ENCODE results near the gene ZDHHC19. TPM values are rescaled to one million over a fixed set of nuclear protein-coding genes. Genes with fewer than 3 reads are reported as not detected.
"Not testable (repeated sequence)": the region's sequence is repeated elsewhere in the genome, so short reads cannot be mapped to it uniquely, and the experiment has no call there.

ZDHHC19 gene
- total RNA-seq, 2 experiments from 2014 or later: not detected

DNA sequence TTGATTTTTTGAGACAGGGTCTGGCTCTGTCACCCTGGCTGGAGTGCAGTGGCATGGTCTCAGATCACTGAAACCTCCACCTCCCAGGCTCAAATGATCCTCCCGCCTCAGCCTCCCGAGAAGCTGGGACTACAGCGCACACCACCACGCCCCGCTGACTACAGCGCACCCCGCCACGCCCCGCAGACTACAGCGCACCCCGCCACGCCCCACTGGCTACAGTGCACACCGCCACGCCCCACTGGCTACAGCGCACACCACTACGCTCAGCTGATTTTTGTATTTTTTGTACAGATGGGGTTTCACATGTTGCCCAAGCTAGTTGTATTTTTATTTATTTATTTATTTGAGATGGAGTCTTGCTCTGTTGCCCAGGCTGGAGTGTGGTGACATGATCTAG lies 40.7 kb upstream of the ZDHHC19 start:
- no peaks in the 10 kb centered on the region for H3K9me3 Mint-ChIP-seq
- ChIA-PET CTCF (interaction anchor here (1.2 to 5.8 kb wide), 4 partner anchors 66 to 271 kb away, joined by 3 to 50 read pairs (median 6); partner anchors contain the start of gene DYNLT2B), POLR2A (interaction anchor here (0.8 kb wide), 1 partner anchor 30 kb away, joined by 3 read pairs; no protein-coding TSS in a partner anchor)
- H3K4me1 Mint-ChIP-seq (ENCODE audit: low read depth): peaks cover 2% of the 10 kb centered on the region
- H3K27me3 Mint-ChIP-seq: no peaks in the 10 kb centered on the region
- DNase-seq (no peak), ATAC-seq (no peak)
- no peak overlapping the region for H3K4me3 Mint-ChIP-seq
- H3K36me3 Mint-ChIP-seq (ENCODE audit: low read depth): peaks cover 7% of the 10 kb centered on the region
- no peak overlapping the region for H3K27ac Mint-ChIP-seq
- TF ChIP-seq, protein P1, sequence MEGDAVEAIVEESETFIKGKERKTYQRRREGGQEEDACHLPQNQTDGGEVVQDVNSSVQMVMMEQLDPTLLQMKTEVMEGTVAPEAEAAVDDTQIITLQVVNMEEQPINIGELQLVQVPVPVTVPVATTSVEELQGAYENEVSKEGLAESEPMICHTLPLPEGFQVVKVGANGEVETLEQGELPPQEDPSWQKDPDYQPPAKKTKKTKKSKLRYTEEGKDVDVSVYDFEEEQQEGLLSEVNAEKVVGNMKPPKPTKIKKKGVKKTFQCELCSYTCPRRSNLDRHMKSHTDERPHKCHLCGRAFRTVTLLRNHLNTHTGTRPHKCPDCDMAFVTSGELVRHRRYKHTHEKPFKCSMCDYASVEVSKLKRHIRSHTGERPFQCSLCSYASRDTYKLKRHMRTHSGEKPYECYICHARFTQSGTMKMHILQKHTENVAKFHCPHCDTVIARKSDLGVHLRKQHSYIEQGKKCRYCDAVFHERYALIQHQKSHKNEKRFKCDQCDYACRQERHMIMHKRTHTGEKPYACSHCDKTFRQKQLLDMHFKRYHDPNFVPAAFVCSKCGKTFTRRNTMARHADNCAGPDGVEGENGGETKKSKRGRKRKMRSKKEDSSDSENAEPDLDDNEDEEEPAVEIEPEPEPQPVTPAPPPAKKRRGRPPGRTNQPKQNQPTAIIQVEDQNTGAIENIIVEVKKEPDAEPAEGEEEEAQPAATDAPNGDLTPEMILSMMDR (IDR thresholded peaks at IDR 0.05): no peak
- intact Hi-C loops (cut with micrococcal nuclease): loop anchor here (5.0 to 10.0 kb wide), 2 partner anchors 63 to 265 kb away; partner anchors contain the start of genes DYNLT2B and SMCO1

DNA sequence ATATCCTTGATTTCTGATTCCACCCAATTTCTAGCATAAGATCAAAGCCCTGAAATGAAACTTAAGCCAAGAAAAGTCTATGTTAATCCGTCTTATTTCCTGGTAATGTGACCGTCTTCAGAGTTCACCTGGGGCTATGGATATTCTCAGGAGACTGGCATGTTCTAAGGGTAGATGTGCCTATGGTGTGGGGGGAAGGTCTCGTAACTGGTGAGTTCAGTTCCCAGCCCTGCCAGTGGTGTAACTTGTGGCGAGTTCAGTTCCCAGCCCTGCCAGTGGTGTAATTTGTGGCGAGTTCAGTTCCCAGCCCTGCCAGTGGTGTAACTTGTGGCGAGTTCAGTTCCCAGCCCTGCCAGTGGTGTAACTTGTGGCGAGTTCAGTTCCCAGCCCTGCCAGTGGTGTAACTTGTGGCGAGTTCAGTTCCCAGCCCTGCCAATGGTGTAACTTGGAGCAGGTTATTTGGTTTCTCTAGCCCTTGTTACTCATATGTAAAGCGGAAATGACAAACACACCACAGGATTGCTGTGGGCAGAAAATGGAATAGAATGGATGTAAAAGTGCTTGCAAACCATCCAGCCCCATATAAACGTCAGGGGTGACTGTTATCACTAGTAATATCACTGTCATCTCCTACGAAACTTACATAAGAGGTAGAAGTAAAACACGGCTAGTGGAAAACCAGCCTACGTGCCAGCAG lies 35.6 kb upstream of the ZDHHC19 start:
- DNase-seq: no peak
- no peaks in the 10 kb centered on the region for H3K27me3 Mint-ChIP-seq
- no peak overlapping the region for H3K27ac Mint-ChIP-seq
- no peak overlapping the region for H3K4me3 Mint-ChIP-seq
- H3K4me1 Mint-ChIP-seq (ENCODE audit: low read depth): no peaks in the 10 kb centered on the region
- intact Hi-C loops (cut with micrococcal nuclease): no loop called here
- ATAC-seq: peak; percentile 20
- H3K9me3 Mint-ChIP-seq: no peaks in the 10 kb centered on the region
- H3K36me3 Mint-ChIP-seq (ENCODE audit: low read depth): peaks cover 20% of the 10 kb centered on the region
- ChIA-PET POLR2A (no interaction called here), CTCF (no interaction called here)
- TF ChIP-seq, protein P1 (IDR thresholded peaks at IDR 0.05): no peak

DNA sequence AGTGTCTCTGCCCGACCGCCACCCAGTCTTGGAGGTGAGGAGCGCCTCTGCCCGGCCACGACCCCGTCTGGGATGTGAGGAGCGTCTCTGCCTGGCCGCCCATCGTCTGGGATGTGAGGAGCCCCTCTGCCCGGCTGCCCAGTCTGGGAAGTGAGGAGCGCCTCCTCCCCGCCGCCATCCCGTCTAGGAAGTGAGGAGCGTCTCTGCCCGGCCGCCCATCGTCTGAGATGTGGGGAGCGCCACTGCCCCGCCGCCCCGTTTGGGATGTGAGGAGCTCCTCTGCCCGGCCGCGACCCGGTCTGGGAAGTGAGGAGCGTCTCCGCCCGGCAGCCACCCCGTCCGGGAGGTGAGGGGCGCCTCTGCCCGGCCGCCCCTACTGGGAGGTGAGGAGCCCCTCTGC lies 33.0 kb upstream of the ZDHHC19 start:
- POLR2A ChIA-PET; H3K27me3 Mint-ChIP-seq; H3K4me3 Mint-ChIP-seq; DNase-seq; H3K4me1 Mint-ChIP-seq (ENCODE audit: low read depth); H3K9me3 Mint-ChIP-seq; ATAC-seq; H3K27ac Mint-ChIP-seq; intact Hi-C loops (cut with micrococcal nuclease): not testable (repeated sequence)
- H3K36me3 Mint-ChIP-seq (ENCODE audit: low read depth): peaks cover 24% of the 10 kb centered on the region
- CTCF ChIA-PET: interaction anchor here (0.7 kb wide), 1 partner anchor 183 kb away, joined by 3 read pairs; no protein-coding TSS in a partner anchor

DNA sequence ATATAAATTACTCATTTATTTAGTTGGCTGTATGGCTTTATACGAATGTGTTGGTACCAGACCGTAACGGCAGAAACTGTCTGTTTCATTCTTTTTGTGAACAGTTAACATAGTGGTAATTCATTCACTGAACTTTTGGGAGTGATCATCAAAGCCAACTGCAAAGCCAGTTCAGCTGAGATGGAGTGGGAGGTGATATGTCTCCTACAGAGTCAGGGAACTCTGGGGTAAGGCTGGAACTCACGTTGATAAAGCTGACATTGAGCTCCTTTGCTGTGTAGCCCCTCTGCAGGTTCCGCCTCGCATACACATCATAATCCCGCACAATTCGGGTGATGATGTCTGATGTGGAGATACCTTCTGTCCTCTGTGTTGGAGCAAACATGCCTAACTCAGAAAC lies 30.5 kb upstream of the ZDHHC19 start:
- CTCF ChIA-PET: interaction anchor here (1.1 kb wide), 1 partner anchor 172 kb away, joined by 3 read pairs; no protein-coding TSS in a partner anchor
- TF ChIP-seq, protein P1 (IDR thresholded peaks at IDR 0.05): no peak
- Mint-ChIP-seq H3K27ac (no peak overlapping the region), H3K36me3 (ENCODE audit: low read depth) (peaks cover 30% of the 10 kb centered on the region), H3K4me3 (no peak overlapping the region), H3K9me3 (no peaks in the 10 kb centered on the region), H3K27me3 (no peaks in the 10 kb centered on the region), H3K4me1 (ENCODE audit: low read depth) (peaks cover 5% of the 10 kb centered on the region)
- no peak for DNase-seq
- intact Hi-C loops (cut with micrococcal nuclease): no loop called here
- POLR2A ChIA-PET: interaction anchor here (1.2 to 1.6 kb wide), 2 partner anchors 15 to 32 kb away, joined by 3 to 8 read pairs; no protein-coding TSS in a partner anchor
- no peak for ATAC-seq

DNA sequence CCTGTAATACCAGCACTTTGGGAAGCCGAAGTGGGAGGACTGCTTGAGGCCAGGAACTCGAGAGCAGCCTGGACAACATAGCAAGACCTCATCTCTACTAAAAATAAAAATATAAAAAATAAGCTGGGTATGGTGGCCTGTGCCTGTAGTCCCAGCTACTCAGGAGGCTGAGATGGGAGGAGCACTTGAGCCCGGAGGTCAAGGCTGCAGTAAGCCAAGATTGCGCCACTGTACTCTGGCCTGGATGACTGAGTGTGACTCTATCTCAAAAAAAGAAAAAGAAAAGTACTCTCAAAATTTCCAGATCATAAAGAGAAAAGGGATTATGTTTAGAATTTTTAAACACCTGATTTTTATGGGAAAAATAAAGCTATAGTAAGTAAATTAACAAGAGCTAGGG lies 29.2 kb upstream of the ZDHHC19 start:
- TF ChIP-seq, protein P1 (IDR thresholded peaks at IDR 0.05): no peak
- peaks cover 27% of the 10 kb centered on the region for H3K36me3 Mint-ChIP-seq (ENCODE audit: low read depth)
- no peak overlapping the region for H3K27ac Mint-ChIP-seq
- ATAC-seq (no peak), DNase-seq (no peak)
- H3K27me3 Mint-ChIP-seq: no peaks in the 10 kb centered on the region
- H3K4me1 Mint-ChIP-seq (ENCODE audit: low read depth): peaks cover 5% of the 10 kb centered on the region
- CTCF ChIA-PET: no interaction called here
- H3K9me3 Mint-ChIP-seq: no peaks in the 10 kb centered on the region
- H3K4me3 Mint-ChIP-seq: no peak overlapping the region
- intact Hi-C loops (cut with micrococcal nuclease): no loop called here
- POLR2A ChIA-PET: interaction anchor here (0.7 to 1.6 kb wide), 2 partner anchors 22 to 33 kb away, joined by 3 to 8 read pairs; no protein-coding TSS in a partner anchor

All from activated CD8-positive, alpha-beta T cell treated with anti-CD3 and anti-CD28 coated beads for 36 hours (primary cell).